Liver (tissue), 9 donors: ENCODE results near the gene RAD51B. TPM values are rescaled to one million over a fixed set of nuclear protein-coding genes. Genes with fewer than 3 reads are reported as not detected.

Experiments
- DNase-seq: peaks from one replicate; pipeline ENCODE4 v3.0.0-alpha.2; 2017; ENCODE audit warnings: low spot score
- H3K27ac ChIP-seq, 2 donors: one replicate each; pipeline ENCODE4 v1.7.0; 2013; ENCODE audit warnings: inconsistent platforms in 2 of 2, low read length in 2 of 2, control low read depth in 1 of 2, low read depth in 1 of 2, mild to moderate bottlenecking in 1 of 2
- H3K27me3 ChIP-seq, 4 donors: one replicate each; pipeline versions ENCODE4 v1.6.1 to v1.7.0; 2013; ENCODE audit warnings: low read length in 3 of 4, inconsistent platforms in 1 of 4, mild to moderate bottlenecking in 1 of 4, moderate library complexity in 1 of 4; ENCODE audit not compliant: control insufficient read depth in 4 of 4, insufficient read depth in 4 of 4
- H3K36me3 ChIP-seq, 4 donors: one replicate each; pipeline versions ENCODE4 v1.6.1 to v1.7.0; 2013; ENCODE audit warnings: low read length in 3 of 4, mild to moderate bottlenecking in 3 of 4, low read depth in 1 of 4, moderate library complexity in 1 of 4; ENCODE audit not compliant: control insufficient read depth in 4 of 4, insufficient read depth in 3 of 4
- H3K4me1 ChIP-seq, 4 donors: one replicate each; pipeline versions ENCODE4 v1.6.1 to v1.7.0; 2013; ENCODE audit warnings: low read length in 3 of 4, mild to moderate bottlenecking in 3 of 4, moderate library complexity in 1 of 4; ENCODE audit not compliant: control insufficient read depth in 4 of 4, insufficient read depth in 4 of 4
- H3K4me3 ChIP-seq, 3 donors: one replicate each; pipeline versions ENCODE4 v1.6.1 to v1.7.0; 2013; ENCODE audit warnings: low read length in 3 of 3, control low read depth in 1 of 3, low read depth in 1 of 3, mild to moderate bottlenecking in 1 of 3
- H3K9ac ChIP-seq, 2 donors: one replicate each; pipeline ENCODE4 v1.7.0; 2013; ENCODE audit warnings: low read length in 2 of 2, mild to moderate bottlenecking in 2 of 2, moderate library complexity in 2 of 2, control low read depth in 1 of 2, low read depth in 1 of 2
- H3K9me3 ChIP-seq, 4 donors: one replicate each; pipeline versions ENCODE4 v1.6.1 to v1.7.0; 2013; ENCODE audit warnings: low read length in 3 of 4; ENCODE audit not compliant: control insufficient read depth in 4 of 4
- EGR1 ChIP-seq, 2 donors: IDR thresholded peaks; 2 replicates each; pipeline ENCODE4 v1.6.1; 2016 to 2018; ENCODE audit warnings: antibody characterized with exemption in 2 of 2, low read depth in 2 of 2
- FOXA2 ChIP-seq: IDR thresholded peaks from 2 replicates; pipeline ENCODE4 v1.6.1; 2016; ENCODE audit warnings: antibody characterized with exemption
- GABPA ChIP-seq, 2 donors: IDR thresholded peaks in 1 of 2; conservative IDR thresholded peaks in 1 of 2; 2 replicates each; pipeline ENCODE4 v1.6.1; 2016; ENCODE audit warnings: antibody characterized with exemption in 2 of 2, mild to moderate bottlenecking in 1 of 2, moderate library complexity in 1 of 2
- JUND ChIP-seq, 2 donors: IDR thresholded peaks; 2 replicates each; pipeline ENCODE4 v1.6.1; 2016; ENCODE audit warnings: antibody characterized with exemption in 2 of 2
- NR2F2 ChIP-seq: IDR thresholded peaks from 2 replicates; pipeline ENCODE4 v1.6.1; 2016; ENCODE audit warnings: antibody characterized with exemption
- RAD21 ChIP-seq, 2 donors: IDR thresholded peaks; 2 replicates each; pipeline ENCODE4 v1.6.1; 2016; ENCODE audit warnings: antibody characterized with exemption in 2 of 2, mild to moderate bottlenecking in 2 of 2
- TAF1 ChIP-seq: conservative IDR thresholded peaks from 2 replicates; pipeline ENCODE4 v1.6.1; 2016; ENCODE audit warnings: antibody characterized with exemption, mild to moderate bottlenecking
- YY1 ChIP-seq: IDR thresholded peaks from 2 replicates; pipeline ENCODE4 v1.6.1; 2016; ENCODE audit warnings: antibody characterized with exemption, mild to moderate bottlenecking
- WGBS: extraction: QIAGEN DNeasy Blood & Tissue Kit; methylation state at CpG from one replicate; pipeline ENCODE4 v1.1.7; 2013; 5-methylcytosine and 5-hydroxymethylcytosine counted together
- polyA plus RNA-seq, 2 donors: library from polyadenylated mRNA; stranded (reverse) in 1 of 2; unstranded in 1 of 2; fragments of 200-250 nt in 1 of 2; fragments of >200 nt in 1 of 2; fragmentation: Nextera tagmentation in 1 of 2; extraction: Ambion mirVana in 1 of 2; gene quantifications; one replicate each; pipeline versions ENCODE4 v1.2.1 to v1.2.3, GENCODE V29; 2013 to 2015
- total RNA-seq, 2 donors: library from RNA; depleted of rRNA; stranded (reverse); fragments of >200 nt; gene quantifications; one replicate each; pipeline ENCODE4 v1.2.3, GENCODE V29; 2014
- TF ChIP-seq, protein P1 (sequence below): IDR thresholded peaks from 2 replicates; pipeline ENCODE4 v1.6.1; 2016; ENCODE audit warnings: antibody characterized with exemption, mild to moderate bottlenecking
- TF ChIP-seq, protein P2 (sequence below): IDR thresholded peaks from 2 replicates; pipeline ENCODE4 v1.6.1; 2016; ENCODE audit warnings: antibody characterized with exemption
- TF ChIP-seq, protein P3 (sequence below): IDR thresholded peaks from 2 replicates; pipeline ENCODE4 v1.6.1; 2016; ENCODE audit warnings: antibody characterized with exemption
- TF ChIP-seq, protein P4 (sequence below): IDR thresholded peaks from 2 replicates; pipeline ENCODE4 v1.6.1; 2016; ENCODE audit warnings: antibody characterized with exemption
- donor health status: healthy.
- donor health status: healthy.
- donor health status: healthy.
- donor health status: healthy.
- donor health status: healthy.

RAD51B gene
- total and polyA plus RNA-seq, 4 donors: 0.81 to 12.9 (median 2.4) TPM

DNA sequence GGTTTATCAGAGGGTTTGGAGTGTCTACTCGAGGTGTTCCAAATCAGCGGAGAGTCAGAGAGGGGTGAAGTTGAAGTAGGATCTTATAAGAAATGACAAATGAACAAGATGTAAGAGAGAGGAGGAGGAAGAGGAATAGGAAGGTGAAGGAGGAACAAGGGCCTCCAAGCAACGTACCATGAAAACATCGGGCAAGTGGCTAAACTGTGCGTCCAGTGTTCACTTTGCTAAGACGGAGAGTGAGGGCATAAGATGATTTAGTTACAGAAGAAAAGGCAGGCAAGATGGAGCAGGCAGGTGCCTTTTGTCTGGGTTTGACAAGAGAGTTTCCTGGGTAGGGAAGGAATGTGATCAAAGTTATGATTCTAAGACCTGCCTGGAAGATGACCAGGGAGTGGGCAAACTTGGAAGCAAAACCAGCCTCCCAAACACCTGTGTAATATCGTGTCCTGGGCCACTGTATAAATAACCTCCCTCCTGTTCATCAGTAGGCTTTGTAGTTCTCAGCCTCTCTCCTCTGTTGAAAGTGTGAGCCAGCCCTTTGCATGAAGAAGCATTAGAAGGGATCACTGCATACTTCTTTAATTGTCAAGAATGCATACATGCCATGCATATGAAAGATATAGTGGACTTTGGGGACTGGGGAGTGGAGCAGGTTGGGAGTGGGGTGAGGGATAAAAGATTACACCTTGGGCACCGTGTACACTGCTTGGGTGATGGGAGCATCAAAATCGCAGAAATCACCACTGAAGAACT is 861.9 kb downstream of the RAD51B start:
- no peaks in the 10 kb centered on the region for H3K36me3 ChIP-seq
- H3K27me3 ChIP-seq: no peaks in the 10 kb centered on the region
- no peak for DNase-seq
- peak overlapping the region in 1 of 2 donors; percentile 90 for H3K9ac ChIP-seq
- peaks cover 4 to 18% (median 9%) of the 10 kb centered on the region in 4 donors for H3K4me1 ChIP-seq
- peak overlapping the region; percentile 86 to 93 for H3K27ac ChIP-seq
- WGBS: 85% methylated on average over 9 of the region's 9 CpGs
- no peak overlapping the region for H3K4me3 ChIP-seq
- TF ChIP-seq, protein P1, sequence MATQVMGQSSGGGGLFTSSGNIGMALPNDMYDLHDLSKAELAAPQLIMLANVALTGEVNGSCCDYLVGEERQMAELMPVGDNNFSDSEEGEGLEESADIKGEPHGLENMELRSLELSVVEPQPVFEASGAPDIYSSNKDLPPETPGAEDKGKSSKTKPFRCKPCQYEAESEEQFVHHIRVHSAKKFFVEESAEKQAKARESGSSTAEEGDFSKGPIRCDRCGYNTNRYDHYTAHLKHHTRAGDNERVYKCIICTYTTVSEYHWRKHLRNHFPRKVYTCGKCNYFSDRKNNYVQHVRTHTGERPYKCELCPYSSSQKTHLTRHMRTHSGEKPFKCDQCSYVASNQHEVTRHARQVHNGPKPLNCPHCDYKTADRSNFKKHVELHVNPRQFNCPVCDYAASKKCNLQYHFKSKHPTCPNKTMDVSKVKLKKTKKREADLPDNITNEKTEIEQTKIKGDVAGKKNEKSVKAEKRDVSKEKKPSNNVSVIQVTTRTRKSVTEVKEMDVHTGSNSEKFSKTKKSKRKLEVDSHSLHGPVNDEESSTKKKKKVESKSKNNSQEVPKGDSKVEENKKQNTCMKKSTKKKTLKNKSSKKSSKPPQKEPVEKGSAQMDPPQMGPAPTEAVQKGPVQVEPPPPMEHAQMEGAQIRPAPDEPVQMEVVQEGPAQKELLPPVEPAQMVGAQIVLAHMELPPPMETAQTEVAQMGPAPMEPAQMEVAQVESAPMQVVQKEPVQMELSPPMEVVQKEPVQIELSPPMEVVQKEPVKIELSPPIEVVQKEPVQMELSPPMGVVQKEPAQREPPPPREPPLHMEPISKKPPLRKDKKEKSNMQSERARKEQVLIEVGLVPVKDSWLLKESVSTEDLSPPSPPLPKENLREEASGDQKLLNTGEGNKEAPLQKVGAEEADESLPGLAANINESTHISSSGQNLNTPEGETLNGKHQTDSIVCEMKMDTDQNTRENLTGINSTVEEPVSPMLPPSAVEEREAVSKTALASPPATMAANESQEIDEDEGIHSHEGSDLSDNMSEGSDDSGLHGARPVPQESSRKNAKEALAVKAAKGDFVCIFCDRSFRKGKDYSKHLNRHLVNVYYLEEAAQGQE: no peak
- TF ChIP-seq GABPA (IDR thresholded peaks at IDR 0.05 in 1 of 2, conservative IDR thresholded peaks at IDR 0.05 in 1 of 2) (no peak), EGR1 (IDR thresholded peaks at IDR 0.05; ENCODE audit: low read depth in 2 of 2) (no peak), NR2F2 (no peak), FOXA2 (no peak)
- TF ChIP-seq, protein P2, sequence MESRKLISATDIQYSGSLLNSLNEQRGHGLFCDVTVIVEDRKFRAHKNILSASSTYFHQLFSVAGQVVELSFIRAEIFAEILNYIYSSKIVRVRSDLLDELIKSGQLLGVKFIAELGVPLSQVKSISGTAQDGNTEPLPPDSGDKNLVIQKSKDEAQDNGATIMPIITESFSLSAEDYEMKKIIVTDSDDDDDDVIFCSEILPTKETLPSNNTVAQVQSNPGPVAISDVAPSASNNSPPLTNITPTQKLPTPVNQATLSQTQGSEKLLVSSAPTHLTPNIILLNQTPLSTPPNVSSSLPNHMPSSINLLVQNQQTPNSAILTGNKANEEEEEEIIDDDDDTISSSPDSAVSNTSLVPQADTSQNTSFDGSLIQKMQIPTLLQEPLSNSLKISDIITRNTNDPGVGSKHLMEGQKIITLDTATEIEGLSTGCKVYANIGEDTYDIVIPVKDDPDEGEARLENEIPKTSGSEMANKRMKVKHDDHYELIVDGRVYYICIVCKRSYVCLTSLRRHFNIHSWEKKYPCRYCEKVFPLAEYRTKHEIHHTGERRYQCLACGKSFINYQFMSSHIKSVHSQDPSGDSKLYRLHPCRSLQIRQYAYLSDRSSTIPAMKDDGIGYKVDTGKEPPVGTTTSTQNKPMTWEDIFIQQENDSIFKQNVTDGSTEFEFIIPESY: no peak
- TF ChIP-seq, protein P3, sequence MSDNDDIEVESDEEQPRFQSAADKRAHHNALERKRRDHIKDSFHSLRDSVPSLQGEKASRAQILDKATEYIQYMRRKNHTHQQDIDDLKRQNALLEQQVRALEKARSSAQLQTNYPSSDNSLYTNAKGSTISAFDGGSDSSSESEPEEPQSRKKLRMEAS: no peak
- H3K9me3 ChIP-seq: no peaks in the 10 kb centered on the region

DNA sequence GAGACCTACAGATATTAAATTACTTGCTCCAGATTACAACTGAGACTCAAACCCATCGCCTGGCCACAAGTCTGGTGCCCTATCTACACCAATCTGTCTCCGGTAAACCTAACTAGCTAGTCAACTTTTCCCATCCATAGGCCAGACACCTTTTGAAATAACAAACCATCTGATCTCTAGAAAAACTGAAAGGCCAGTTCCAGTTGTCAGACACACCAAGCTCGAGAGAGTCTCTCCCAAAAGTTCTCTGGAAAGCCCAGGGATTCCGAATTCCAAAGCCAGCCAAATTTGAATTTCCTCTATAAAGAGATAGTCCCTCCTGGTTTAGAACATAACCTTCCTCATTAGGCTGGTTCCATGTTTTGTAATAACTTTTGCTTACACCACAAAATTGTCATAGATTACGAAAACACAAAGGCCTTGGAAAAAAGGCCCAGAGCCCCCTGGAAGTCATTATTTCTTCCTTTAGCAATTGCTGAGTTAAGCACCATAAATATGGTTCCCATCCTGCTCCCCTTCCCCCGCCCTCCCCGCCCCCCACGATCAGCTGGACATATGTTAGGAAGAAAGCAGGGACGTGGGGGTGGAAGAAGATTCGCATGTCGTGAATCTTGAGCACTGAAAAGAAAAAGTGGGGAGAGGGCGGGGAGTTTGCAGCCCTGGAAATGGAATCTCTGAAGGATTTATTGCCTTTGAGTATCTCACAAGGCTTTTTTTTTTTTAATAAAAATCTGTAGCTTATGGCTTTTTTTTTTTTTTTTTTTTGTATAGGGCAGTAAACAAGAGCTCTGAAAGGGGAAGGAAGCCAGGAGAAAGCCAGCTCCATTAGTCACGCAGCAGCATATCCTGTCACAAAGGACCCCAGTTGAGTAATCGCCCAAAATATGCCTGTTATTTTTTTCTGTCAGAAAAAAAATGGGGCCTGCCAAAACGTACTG is 862.9 kb downstream of the RAD51B start:
- 68% methylated on average over 15 of the region's 15 CpGs for WGBS
- Histone ChIP-seq H3K27me3 (no peaks in the 10 kb centered on the region), H3K4me1 (peaks cover 4 to 18% (median 9%) of the 10 kb centered on the region in 4 donors), H3K4me3 (no peak overlapping the region), H3K9me3 (no peaks in the 10 kb centered on the region), H3K27ac (peak overlapping the region; percentile 86 to 93), H3K9ac (no peak overlapping the region), H3K36me3 (no peaks in the 10 kb centered on the region)
- no peak for DNase-seq
- TF ChIP-seq NR2F2: peak; percentile 25
- TF ChIP-seq JUND (IDR thresholded peaks at IDR 0.05): peak in 1 of 2 donors; percentile 27
- TF ChIP-seq, protein P4, sequence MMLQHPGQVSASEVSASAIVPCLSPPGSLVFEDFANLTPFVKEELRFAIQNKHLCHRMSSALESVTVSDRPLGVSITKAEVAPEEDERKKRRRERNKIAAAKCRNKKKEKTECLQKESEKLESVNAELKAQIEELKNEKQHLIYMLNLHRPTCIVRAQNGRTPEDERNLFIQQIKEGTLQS: no peak
- TF ChIP-seq TAF1: no peak
- TF ChIP-seq RAD21 (IDR thresholded peaks at IDR 0.05): peak; percentile 4 to 31
- TF ChIP-seq YY1: peak; percentile 17
